Gastroesophageal sphincter (tissue), 4 donors: ENCODE measurements around the gene CRYBG1. TPM values are rescaled to one million over a fixed set of nuclear protein-coding genes. Genes with fewer than 3 reads are reported as not detected.

Experiments
- ATAC-seq: fragments of 150-250 bp; one replicate; pipeline ENCODE4 v1.9.1; 2016; ENCODE audit warnings: mild to moderate bottlenecking, moderate library complexity
- H3K27ac ChIP-seq, 4 donors: fragments of 200-600 bp; sonication (generic) in 3 of 4; 1 replicate in 3 of 4; 2 replicates in 1 of 4; pipeline ENCODE4 v1.5.1; 2016 to 2019
- H3K27me3 ChIP-seq: fragments of 200-600 bp; sonication (generic); one replicate; pipeline ENCODE4 v1.5.1; 2019
- H3K36me3 ChIP-seq, 2 donors: fragments of 200-600 bp; sonication (generic); one replicate each; pipeline ENCODE4 v1.5.1; 2019; ENCODE audit warnings: control low read depth in 1 of 2
- H3K4me1 ChIP-seq, 3 donors: fragments of 200-600 bp; sonication (generic); 1 replicate in 2 of 3; 2 replicates in 1 of 3; pipeline ENCODE4 v1.5.1; 2016 to 2019; ENCODE audit warnings: control low read depth in 2 of 3
- H3K4me3 ChIP-seq, 2 donors: fragments of 200-600 bp; sonication (generic); one replicate each; pipeline ENCODE4 v1.5.1; 2019; ENCODE audit warnings: mild to moderate bottlenecking in 1 of 2, moderate library complexity in 1 of 2
- H3K9me3 ChIP-seq, 3 donors: fragments of 200-600 bp; sonication (generic); one replicate each; pipeline ENCODE4 v1.5.1; 2017 to 2019; ENCODE audit warnings: control low read depth in 2 of 3
- CTCF ChIP-seq, 4 experiments: fragments of 200-600 bp in 2 of 4; fragments of 450-650 bp in 2 of 4; sonication (generic) in 1 of 4; IDR thresholded peaks; one replicate each; pipeline ENCODE4 v1.5.1; 2017 to 2019; ENCODE audit warnings: antibody characterized with exemption in 4 of 4, mild to moderate bottlenecking in 2 of 4, moderate library complexity in 2 of 4
- EP300 ChIP-seq: sonication (generic); formaldehyde crosslinking; IDR thresholded peaks from one replicate; pipeline ENCODE4 v1.6.1; 2017; ENCODE audit warnings: antibody characterized with exemption, mild to moderate bottlenecking
- POLR2A ChIP-seq, 2 donors: fragments of 450-650 bp; IDR thresholded peaks; one replicate each; pipeline ENCODE4 v1.6.1; 2017; ENCODE audit warnings: antibody characterized with exemption in 2 of 2, mild to moderate bottlenecking in 2 of 2, moderate library complexity in 1 of 2
- POLR2AphosphoS5 ChIP-seq: sonication (generic); formaldehyde crosslinking; IDR thresholded peaks from one replicate; pipeline ENCODE4 v1.6.1; 2017; ENCODE audit warnings: antibody characterized with exemption
- WGBS, 2 donors: methylation state at CpG; one replicate each; pipeline ENCODE4 v1.1.5; 2018; ENCODE audit warnings: low coverage in 1 of 2; 5-methylcytosine and 5-hydroxymethylcytosine counted together
- total RNA-seq, 4 donors: library from RNA; depleted of rRNA; stranded (reverse); fragments of >200 nt; gene quantifications; one replicate each; pipeline ENCODE4 v1.1.0, GENCODE V29; 2016

The CRYBG1 gene
- total RNA-seq, 4 donors from 2014 or later, result 3.1 to 10.8 (median 4.1) TPM

DNA sequence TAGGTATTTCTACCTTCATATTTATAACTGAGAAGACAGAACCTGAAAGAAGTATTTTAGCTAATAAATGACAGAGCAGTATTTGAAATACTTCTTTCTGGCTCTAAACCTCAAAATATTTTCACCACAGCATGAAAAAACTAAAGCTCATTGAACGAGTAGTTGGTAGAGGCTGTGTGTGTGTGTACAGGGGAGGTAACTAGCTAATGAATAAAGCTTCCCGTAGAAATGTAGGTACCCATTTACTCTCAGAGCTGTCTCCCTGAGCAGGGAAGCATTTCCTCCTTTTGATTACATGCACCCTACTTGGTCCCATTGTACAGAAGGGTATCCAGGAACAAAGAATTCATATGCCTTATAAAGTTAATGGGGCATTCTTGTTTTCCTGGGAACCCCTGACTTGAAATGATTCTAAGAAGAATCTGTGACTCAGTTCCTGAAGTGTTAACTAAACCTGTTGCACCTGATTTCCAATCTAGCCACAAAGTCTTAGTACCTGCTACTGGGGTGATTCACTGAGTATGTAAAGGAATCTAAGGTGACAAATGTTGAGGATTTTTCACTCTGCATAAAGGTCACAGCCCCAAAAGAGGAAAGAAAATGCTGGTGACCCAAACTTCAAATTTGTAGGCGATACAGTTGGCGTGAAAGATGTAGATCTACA is 12.5 kb downstream of the CRYBG1 start:
- 89 to 100% methylated on average over 3 to 4 of the region's 4 CpGs for WGBS, 2 donors
- no peak for TF ChIP-seq CTCF (IDR thresholded peaks at IDR 0.05)
- no peak for TF ChIP-seq POLR2AphosphoS5
- TF ChIP-seq POLR2A (IDR thresholded peaks at IDR 0.05), result no peak
- TF ChIP-seq EP300, result no peak

DNA sequence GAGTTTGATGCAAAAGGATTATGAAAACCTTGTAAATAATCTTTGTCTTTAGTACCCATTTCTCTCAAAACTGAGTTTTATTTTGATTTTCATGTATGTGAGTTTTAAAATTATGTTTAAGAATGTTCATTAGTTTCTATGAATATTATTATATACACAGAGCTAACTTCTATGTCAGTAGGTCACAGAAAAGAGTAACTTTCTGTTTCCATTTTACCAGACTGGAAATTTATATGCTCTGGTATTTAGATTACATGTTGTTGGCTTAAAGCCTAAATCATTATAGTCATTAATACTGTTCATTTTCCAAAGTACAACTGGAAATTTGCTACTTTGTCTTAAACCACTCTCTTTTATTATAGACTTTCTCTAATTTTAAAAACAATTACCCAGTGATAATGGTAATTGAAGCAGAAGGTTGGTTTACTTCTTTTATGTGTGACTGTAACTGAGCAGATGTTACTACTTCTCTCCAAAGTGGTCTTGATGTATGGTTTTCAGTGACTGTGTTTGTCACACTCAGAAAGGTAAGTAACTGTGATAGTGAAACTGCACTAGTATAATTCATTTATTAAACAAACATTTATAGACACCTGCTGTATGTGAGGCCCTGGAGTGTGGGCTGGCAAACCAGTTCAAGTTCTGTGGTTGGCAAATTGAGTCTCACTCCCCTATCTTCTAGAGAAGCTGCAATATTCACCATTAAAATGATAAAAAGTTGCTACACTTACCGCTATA is 13.2 kb downstream of the CRYBG1 start:
- H3K4me1 ChIP-seq, result no peaks in the 10 kb centered on the region
- no peaks in the 10 kb centered on the region for H3K9me3 ChIP-seq
- H3K27ac ChIP-seq, result no peak overlapping the region
- no peak for ATAC-seq
- no peak overlapping the region for H3K4me3 ChIP-seq
- H3K27me3 ChIP-seq, result no peaks in the 10 kb centered on the region
- WGBS, 2 donors, result 88 to 100% methylated on average over 1 of the region's 1 CpG
- TF ChIP-seq CTCF (IDR thresholded peaks at IDR 0.05) (no peak), POLR2A (IDR thresholded peaks at IDR 0.05) (no peak), EP300 (no peak), POLR2AphosphoS5 (no peak)
- H3K36me3 ChIP-seq, result no peaks in the 10 kb centered on the region

More for the DNA sequence above, 12.5 kb downstream of the CRYBG1 start:
- Histone ChIP-seq H3K27me3 (no peaks in the 10 kb centered on the region), H3K4me1 (no peaks in the 10 kb centered on the region), H3K9me3 (no peaks in the 10 kb centered on the region), H3K4me3 (no peak overlapping the region), H3K27ac (no peak overlapping the region), H3K36me3 (no peaks in the 10 kb centered on the region)
- ATAC-seq, result no peak

GRCh38 chr6:106377061-106377540 is 16.6 kb downstream of the CRYBG1 start:
- 19 to 24% methylated on average over 4 to 5 of the region's 5 CpGs for WGBS, 2 donors
- H3K27ac ChIP-seq, result no peak overlapping the region
- H3K4me3 ChIP-seq, result no peak overlapping the region
- no peak for ATAC-seq
- H3K36me3 ChIP-seq, result no peaks in the 10 kb centered on the region
- TF ChIP-seq POLR2A (IDR thresholded peaks at IDR 0.05), result no peak
- TF ChIP-seq EP300, result no peak
- TF ChIP-seq POLR2AphosphoS5, result no peak
- TF ChIP-seq CTCF (IDR thresholded peaks at IDR 0.05), result no peak
- no peaks in the 10 kb centered on the region for H3K9me3 ChIP-seq
- no peaks in the 10 kb centered on the region for H3K4me1 ChIP-seq
- H3K27me3 ChIP-seq, result no peaks in the 10 kb centered on the region

- ATAC-seq, result no peak
- Histone ChIP-seq H3K4me1 (no peaks in the 10 kb centered on the region), H3K9me3 (no peaks in the 10 kb centered on the region), H3K36me3 (no peaks in the 10 kb centered on the region), H3K27ac (no peak overlapping the region), H3K4me3 (no peak overlapping the region), H3K27me3 (no peaks in the 10 kb centered on the region)
- TF ChIP-seq POLR2A (IDR thresholded peaks at IDR 0.05) (no peak), POLR2AphosphoS5 (no peak), EP300 (no peak), CTCF (IDR thresholded peaks at IDR 0.05) (no peak)
- WGBS, 2 donors, result 40 to 100% methylated on average over 1 of the region's 1 CpG
Observed at GRCh38 chr6:106379951-106380350, 19.4 kb downstream of the CRYBG1 start.

DNA sequence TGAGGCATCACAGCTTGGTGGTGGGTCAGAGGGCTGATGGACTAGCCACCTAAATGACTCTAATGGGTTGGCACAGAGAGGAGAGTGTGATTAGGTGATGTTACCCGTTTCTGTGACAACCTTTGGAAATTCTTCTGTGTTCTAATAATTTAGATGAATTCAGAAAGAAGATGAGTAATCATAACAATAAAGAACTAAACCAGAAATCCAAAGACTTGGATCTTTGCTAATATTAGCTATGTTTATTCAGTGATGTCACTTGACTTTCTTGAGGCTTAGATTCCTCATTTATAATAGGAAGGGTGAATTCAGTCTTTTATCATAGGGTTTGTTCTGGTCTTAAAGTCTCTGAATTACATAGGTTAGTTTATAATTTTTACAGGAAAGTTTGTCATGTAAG is 19.9 kb downstream of the CRYBG1 start:
- WGBS, 2 donors, result 0 to 13% methylated on average over 1 of the region's 1 CpG
- TF ChIP-seq POLR2A (IDR thresholded peaks at IDR 0.05) (no peak), POLR2AphosphoS5 (no peak), CTCF (IDR thresholded peaks at IDR 0.05) (no peak), EP300 (no peak)
- no peaks in the 10 kb centered on the region for H3K27me3 ChIP-seq
- no peaks in the 10 kb centered on the region for H3K9me3 ChIP-seq
- H3K36me3 ChIP-seq, result no peaks in the 10 kb centered on the region
- H3K27ac ChIP-seq, result no peak overlapping the region
- no peaks in the 10 kb centered on the region for H3K4me1 ChIP-seq
- H3K4me3 ChIP-seq, result no peak overlapping the region
- ATAC-seq, result no peak
